NCI-H128 (cell line): ENCODE measurements around the gene CHRNB1.

Experiments
- DNase-seq: peaks from one replicate; lab custom pipeline; 2025; ENCODE audit not compliant: unreplicated experiment; lab: John Stamatoyannopoulos, UW

Gene CHRNB1

DNA sequence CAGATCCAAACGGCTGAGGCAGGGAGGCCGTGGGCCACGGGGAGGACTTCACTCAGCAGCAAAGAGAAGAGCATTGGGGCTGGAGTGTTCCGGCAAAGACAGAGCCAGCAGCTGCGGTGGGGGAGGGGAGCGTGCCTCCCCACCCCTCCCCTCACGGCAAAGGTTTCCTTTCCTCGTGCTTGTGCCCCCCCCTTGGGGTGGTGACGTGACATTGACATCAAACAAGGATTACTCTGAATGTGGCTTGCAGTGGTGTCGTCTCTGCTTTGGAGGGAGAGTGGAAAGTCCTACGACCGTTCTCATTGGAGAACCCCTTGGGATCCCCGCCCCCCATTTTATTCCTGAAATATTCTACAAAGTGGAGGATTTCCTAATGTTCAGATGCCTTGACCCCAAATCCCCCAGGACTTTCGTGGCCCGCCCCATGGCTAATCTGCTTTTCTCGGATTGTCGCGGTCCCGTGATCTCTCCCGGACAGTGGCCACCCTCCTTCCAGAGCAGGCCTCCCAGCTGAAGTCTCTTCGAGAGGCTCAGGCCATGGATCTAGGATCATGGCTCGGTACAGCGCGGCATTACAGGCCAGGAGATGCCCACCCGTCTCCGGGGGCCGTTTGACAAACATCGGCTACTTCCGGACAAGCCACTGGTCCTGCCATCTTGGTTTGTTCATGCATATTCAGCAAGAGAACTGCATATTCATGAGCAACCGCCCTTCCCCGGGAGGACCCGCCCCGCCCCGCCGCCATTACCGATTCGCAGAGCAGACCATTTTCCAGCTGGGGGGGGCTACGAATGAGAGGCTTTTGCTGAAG lies 38.6 kb downstream of the CHRNB1 start:
- peak; percentile 62 for DNase-seq

DNA sequence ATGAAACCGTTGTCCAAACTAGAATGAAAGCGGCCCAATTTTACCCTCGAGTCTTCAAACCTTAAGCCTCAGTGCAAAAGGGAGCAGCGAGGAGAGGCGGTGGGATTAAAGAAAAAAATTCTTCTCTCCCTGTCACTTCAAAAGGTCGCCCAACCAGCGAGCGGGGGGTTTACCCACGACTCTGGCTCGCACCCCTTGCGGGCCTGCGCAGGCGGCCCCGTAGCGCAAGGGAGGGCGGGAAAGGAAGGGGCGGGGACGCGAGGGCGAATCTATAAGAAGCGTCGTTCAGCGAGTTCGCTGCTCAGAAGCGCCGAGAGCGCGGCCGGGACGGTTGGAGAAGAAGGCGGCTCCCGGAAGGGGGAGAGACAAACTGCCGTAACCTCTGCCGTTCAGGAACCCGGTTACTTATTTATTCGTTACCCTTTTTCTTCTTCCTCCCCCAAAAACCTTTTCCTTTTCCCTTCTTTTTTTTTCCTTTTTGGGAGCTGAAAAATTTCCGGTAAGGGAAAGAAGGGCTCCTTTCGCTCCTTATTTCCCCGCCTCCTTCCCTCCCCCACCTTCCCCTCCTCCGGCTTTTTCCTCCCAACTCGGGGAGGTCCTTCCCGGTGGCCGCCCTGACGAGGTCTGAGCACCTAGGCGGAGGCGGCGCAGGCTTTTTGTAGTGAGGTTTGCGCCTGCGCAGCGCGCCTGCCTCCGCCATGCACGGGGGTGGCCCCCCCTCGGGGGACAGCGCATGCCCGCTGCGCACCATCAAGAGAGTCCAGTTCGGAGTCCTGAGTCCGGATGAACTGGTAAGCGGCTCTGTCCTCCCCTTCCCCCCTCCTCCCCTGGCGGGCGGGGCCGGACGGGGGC lies 39.4 kb downstream of the CHRNB1 start, which contains the start of gene POLR2A:
Gene POLR2A, plus strand, starts transcription at position 300 of the 852 bp plus-strand sequence.
- peak; percentile 83 for DNase-seq

DNA sequence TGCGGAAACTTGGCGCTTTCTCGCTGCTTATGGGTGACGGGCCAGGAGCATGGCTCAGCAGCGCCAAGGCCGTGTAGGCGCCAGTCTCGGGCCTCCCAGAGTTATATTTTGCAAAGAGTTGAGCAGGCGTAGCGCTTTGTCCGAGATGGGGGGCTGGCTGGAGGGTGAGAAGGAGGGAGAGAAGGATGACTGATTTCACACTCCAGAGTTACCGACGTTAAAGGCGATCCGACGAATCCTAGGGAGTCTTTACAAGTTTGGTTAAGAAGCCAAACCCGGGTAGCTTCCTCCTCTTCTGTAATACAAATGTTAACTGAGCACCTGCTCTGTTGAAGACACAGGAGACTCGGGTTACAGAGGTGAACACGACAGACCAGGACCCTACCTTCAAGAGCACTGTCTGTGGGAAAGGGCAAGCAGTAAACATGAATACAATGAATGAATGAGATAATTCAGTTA lies 40.1 kb downstream of the CHRNB1 start:
- DNase-seq = no peak

DNA sequence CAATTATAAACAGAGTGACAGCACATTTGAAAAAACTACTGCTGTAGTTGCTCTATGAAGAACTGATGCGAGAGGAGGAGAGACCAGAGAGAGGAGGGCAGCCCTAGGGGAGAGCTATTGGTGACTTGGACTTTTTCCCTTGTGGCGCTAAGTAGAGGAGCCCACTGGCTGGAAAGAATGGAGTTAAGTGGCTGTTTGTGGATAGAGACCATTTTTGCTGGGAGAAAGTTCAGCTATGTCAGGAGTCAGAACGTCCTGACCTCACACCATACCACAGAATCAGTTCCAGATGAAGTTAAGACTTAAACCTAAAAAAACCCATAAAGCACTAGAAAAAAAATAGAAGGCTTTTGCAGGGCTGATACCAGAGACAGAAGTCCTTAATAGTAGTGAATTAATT lies 41.3 kb downstream of the CHRNB1 start:
- DNase-seq = no peak

DNA sequence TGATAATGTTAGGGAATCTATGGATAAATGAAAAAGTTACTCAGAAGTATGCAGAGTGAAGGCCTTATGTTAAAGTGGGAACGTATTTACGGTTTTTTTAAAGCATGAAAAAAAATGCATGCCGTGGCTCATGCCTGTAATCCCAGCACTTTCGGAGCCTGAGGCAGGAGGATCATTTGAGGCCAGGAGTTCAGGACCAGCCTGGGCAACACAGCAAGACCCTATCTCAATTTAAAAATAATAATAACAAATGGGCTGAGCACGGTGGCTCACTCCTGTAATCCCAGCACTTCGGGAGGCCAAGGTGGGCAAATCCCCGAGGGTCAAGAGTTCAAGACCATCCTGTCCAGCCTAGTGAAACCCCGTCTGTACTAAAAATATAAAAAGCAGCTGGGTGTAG lies 45.3 kb downstream of the CHRNB1 start:
- no peak for DNase-seq

DNA sequence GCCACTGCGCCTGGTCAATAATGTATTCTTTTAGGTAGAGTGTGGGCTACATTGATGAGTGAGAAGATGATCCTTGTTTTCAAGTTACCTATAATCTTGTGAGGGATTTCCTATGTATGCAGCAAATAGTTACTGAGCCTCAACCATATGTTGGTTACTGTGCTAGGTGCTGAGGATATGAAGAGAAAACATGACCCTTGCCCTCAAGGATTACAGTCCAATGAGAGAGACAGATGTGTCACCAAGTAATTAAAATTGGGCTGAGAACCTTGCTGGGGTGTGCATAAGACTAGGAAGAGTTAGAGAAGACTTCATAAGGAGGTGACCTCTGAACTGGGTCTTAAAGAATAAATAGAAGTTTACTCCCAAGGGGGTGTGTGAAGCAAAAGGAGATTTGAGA lies 46.7 kb downstream of the CHRNB1 start:
- no peak for DNase-seq

DNA sequence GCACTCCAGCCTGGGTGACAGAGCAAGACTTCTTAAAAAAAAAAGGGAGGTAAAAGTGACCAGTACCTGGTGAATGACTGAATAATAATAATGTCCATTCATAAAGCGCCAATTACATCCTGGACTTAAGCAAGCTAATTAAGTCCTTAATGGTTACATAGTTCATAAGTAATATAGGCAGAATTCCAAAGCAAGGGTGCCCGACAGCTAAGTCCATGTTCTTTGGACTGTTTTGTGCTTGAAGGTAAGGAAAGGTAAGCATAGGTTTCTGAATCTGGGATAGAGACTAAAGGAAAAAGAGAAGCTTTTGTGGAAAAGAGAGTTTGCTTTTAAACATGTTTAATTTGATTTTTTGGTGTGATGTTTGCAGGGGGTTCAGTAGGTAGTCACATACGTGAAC lies 49.1 kb downstream of the CHRNB1 start:
- DNase-seq = no peak

DNA sequence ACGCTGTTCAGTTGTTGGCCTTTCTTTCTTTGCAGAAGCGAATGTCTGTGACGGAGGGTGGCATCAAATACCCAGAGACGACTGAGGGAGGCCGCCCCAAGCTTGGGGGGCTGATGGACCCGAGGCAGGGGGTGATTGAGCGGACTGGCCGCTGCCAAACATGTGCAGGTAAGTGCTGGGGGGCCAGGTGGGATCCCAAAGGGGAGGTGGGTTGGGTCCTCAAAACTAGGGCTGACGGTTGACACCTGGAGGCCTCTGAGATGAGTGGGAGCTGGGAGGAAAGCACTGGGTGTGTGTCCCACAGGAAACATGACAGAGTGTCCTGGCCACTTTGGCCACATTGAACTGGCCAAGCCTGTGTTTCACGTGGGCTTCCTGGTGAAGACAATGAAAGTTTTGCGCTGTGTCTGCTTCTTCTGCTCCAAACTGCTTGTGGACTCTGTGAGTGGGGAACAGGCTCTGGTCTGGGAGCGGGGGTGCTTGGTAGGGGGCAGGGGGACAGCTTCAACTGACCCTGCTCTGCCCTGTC lies 51.1 kb downstream of the CHRNB1 start:
- DNase-seq = no peak

DNA sequence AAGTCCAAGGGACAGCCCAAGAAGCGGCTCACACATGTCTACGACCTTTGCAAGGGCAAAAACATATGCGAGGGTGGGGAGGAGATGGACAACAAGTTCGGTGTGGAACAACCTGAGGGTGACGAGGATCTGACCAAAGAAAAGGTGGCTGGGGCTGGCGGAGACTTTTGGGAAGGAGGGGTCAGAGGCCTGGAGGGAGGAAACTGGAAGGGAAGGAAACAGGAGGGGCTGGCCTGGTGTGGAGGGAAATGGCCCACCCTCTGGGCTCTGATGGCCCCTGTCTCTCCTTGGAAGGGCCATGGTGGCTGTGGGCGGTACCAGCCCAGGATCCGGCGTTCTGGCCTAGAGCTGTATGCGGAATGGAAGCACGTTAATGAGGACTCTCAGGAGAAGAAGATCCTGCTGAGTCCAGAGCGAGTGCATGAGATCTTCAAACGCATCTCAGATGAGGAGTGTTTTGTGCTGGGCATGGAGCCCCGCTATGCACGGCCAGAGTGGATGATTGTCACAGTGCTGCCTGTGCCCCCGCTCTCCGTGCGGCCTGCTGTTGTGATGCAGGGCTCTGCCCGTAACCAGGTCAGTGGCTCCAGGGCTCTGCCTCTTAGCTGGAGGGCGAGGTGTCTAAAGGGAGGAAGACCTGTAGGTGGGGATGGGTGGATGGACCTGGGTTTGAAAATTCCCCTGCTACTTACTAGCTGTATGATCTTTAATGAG lies 51.8 kb downstream of the CHRNB1 start:
- no peak for DNase-seq

DNA sequence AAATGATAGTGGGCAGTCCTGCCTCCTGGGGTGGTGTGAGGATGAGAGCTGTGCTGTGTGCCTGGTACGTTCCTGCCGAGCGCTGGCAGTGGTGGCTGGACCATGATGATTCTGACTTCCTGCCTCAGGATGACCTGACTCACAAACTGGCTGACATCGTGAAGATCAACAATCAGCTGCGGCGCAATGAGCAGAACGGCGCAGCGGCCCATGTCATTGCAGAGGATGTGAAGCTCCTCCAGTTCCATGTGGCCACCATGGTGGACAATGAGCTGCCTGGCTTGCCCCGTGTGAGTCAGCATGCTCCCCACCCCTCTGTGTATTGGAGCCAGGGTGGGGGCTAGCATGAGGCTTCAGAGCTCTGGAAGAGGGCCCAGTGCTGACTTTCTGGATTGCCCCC lies 52.4 kb downstream of the CHRNB1 start:
- DNase-seq = no peak

DNA sequence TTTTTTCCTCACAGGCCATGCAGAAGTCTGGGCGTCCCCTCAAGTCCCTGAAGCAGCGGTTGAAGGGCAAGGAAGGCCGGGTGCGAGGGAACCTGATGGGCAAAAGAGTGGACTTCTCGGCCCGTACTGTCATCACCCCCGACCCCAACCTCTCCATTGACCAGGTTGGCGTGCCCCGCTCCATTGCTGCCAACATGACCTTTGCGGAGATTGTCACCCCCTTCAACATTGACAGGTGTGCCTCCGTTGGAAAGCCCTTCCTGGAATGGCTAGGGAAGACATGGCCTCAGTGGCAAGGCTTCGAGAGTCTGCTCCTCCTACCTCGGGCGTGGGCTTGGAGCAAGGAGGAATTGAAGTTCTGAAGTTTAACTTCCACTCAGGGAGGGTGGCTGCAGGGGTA lies 52.8 kb downstream of the CHRNB1 start:
- DNase-seq = no peak

DNA sequence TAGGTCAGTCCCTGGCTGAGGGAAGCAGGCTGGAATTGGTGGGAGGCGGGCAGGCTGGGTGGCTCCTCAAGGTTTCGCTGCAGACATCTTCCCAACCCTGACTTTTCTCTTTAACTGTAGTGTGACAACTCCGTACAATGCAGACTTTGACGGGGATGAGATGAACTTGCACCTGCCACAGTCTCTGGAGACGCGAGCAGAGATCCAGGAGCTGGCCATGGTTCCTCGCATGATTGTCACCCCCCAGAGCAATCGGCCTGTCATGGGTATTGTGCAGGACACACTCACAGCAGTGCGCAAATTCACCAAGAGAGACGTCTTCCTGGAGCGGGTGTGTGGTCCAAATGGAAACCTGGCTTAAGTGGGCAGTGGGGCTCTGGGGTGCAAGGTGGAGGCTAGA lies 54.3 kb downstream of the CHRNB1 start:
- DNase-seq = no peak

DNA sequence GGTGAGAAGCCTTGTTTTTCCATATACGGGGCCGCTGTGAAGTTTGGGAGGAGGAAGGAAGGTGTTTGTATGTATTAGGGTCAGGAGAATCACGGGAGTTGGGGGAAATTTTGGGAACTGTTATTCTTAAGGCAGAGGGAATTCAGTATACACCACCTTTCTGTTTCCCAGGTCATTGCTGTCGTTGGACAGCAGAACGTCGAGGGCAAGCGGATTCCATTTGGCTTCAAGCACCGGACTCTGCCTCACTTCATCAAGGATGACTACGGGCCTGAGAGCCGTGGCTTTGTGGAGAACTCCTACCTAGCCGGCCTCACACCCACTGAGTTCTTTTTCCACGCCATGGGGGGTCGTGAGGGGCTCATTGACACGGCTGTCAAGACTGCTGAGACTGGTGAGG lies 56.9 kb downstream of the CHRNB1 start:
- DNase-seq = no peak

DNA sequence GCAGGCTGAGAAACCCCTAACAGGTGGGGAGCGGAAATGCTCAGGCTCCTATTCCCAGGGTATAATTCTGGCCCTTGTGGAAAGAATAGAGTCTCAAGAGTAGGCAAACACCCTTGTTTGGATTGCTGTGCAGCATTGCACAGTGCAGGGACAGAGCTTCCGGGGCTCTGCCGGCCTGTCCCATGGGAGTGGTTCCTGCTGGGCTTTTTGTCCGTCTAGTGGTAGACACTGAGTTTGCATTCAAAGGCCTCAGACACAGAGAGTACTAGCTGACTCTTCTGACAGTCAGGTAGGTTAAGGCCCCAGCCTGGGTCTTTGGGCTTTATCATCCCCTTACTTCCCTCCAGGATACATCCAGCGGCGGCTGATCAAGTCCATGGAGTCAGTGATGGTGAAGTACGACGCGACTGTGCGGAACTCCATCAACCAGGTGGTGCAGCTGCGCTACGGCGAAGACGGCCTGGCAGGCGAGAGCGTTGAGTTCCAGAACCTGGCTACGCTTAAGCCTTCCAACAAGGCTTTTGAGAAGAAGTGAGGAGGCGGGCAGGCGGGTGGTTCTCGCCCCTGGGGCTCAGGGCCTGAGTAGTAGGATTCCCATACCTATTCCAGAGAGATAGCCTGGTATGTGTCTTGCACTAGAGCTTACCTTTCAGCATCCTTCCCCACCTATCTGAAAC lies 57.4 kb downstream of the CHRNB1 start:
- DNase-seq = no peak

DNA sequence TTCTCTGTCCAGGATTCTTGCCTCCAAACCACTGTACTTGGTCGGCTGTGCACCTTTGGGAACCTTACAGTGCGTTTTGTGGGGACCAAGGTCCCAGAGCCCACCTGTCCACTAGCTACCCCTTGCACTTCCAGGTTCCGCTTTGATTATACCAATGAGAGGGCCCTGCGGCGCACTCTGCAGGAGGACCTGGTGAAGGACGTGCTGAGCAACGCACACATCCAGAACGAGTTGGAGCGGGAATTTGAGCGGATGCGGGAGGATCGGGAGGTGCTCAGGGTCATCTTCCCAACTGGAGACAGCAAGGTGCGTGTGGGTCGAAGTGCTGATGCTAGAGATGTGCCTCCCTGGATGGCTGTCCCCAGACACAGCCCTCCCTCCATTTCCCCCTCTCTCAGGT lies 58.1 kb downstream of the CHRNB1 start:
- no peak for DNase-seq

DNA sequence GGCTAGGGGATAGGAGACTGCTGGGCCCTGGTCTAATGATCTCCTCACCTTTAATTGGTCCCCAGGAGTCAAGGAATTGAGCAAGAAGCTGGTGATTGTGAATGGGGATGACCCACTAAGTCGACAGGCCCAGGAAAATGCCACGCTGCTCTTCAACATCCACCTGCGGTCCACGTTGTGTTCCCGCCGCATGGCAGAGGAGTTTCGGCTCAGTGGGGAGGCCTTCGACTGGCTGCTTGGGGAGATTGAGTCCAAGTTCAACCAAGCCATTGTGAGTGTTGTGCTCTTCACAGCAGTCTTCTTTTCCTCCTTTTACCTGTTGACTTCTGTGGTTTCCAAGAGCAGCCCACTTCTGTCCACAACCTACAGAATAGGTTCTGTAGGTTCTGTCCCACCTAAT lies 58.7 kb downstream of the CHRNB1 start:
- no peak for DNase-seq
